ENCODE data around the gene NAXD. TPM values are rescaled to one million over a fixed set of nuclear protein-coding genes. Genes with fewer than 3 reads are reported as not detected.

NAXD gene
- total RNA-seq, 4 donors from 2014 or later, result 29.5 to 45.3 (median 36.0) TPM

DNA sequence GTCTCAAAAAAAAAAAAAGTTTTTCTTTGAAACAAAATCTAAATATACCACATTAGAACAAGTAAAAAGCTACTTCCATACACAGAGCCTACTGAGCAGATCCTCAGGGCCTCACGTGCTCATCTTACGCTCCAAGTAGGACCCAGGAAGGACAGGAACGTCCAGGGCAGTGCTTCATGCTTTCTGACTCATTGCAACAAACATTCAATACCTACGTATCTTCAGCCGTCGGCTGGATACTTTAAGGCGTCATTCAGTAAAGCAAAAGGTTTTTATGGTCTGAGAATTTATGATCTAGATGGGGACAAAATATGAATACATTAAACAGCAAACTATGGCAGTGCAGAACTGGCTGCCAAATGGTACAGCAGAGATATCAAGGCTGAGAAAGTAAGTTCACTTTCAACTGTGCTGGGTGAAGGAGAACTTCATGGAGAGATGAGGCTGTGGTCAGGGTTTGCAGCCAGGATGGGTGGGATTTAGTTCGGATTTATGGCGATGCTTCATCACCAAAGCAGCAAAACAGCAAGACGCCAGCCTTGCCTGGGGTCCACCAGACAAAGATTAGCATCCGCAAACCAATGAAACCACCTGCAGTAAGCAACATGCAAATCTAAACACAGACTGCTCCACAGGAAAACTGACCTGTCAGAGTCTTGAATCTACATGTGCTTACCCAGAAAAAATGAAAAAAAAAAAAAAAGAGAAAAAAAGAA lies 70.1 kb downstream of the NAXD start:
- Histone ChIP-seq H3K27me3 (no peaks in the 10 kb centered on the region), H3K4me1 (no peaks in the 10 kb centered on the region), H3K4me3 (no peak overlapping the region), H3K27ac (peak overlapping the region in 2 of 4 donors; percentile 9 to 53), H3K9me3 (no peaks in the 10 kb centered on the region), H3K36me3 (peaks cover 0 to 96% of the 10 kb centered on the region in 2 donors)
- WGBS, 2 donors (ENCODE audit: low coverage in 1 of 2), result 74 to 86% methylated on average over 11 of the region's 11 CpGs
- TF ChIP-seq POLR2AphosphoS5 (IDR thresholded peaks at IDR 0.05) (peak; percentile 56), POLR2A (IDR thresholded peaks at IDR 0.05) (no peak)
- peak; percentile 58 for ATAC-seq

DNA sequence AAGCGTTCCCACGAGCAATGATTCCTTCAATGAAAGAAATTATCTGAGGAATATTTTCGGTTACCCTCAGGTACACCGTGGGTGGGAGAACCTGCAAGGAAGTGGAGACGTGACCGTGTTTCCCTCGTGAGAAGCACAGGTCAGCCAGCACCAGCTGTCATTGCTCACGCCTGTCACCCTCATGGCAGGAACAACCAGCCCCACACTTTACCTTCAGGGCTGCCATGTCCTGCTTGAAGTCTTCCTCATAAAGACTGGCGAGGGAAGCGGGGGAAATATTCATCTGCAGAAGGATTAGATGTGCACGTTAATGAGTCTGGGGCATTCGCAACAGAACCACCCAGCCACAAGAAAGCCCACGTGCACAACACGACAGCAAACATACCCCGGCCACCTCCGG lies 72.4 kb downstream of the NAXD start:
- TF ChIP-seq POLR2A (IDR thresholded peaks at IDR 0.05) (no peak), POLR2AphosphoS5 (IDR thresholded peaks at IDR 0.05) (no peak), EP300 (IDR thresholded peaks at IDR 0.05) (no peak)
- TF ChIP-seq, protein P1, sequence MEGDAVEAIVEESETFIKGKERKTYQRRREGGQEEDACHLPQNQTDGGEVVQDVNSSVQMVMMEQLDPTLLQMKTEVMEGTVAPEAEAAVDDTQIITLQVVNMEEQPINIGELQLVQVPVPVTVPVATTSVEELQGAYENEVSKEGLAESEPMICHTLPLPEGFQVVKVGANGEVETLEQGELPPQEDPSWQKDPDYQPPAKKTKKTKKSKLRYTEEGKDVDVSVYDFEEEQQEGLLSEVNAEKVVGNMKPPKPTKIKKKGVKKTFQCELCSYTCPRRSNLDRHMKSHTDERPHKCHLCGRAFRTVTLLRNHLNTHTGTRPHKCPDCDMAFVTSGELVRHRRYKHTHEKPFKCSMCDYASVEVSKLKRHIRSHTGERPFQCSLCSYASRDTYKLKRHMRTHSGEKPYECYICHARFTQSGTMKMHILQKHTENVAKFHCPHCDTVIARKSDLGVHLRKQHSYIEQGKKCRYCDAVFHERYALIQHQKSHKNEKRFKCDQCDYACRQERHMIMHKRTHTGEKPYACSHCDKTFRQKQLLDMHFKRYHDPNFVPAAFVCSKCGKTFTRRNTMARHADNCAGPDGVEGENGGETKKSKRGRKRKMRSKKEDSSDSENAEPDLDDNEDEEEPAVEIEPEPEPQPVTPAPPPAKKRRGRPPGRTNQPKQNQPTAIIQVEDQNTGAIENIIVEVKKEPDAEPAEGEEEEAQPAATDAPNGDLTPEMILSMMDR (IDR thresholded peaks at IDR 0.05), result no peak
- H3K27me3 ChIP-seq, result no peaks in the 10 kb centered on the region
- no peaks in the 10 kb centered on the region for H3K9me3 ChIP-seq
- ATAC-seq, result no peak
- no peaks in the 10 kb centered on the region for H3K4me1 ChIP-seq
- H3K27ac ChIP-seq, result no peak overlapping the region
- H3K36me3 ChIP-seq, result peaks cover 0 to 89% of the 10 kb centered on the region in 2 donors
- H3K4me3 ChIP-seq, result no peak overlapping the region
- 87 to 90% methylated on average over 6 to 10 of the region's 16 CpGs for WGBS, 2 donors (ENCODE audit: low coverage in 1 of 2)

DNA sequence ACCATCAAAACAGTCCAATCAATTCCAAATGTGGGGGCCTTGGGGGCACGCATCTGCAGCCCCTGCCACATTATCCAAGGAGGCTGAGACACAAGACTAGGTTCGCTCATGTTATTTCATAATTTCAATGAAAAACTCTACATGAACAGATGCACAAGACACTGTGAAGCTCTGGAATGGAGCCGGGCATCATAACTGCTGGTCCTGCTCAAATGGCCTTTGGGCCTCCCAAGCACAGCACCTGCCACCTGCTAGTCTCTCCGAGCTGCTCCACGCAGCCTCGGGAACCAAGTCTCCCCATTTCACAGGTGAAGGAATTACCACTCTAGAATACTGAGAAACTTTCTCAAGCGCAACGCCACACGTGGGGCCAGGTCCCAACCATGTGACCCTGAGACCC lies 73.7 kb downstream of the NAXD start:
- H3K4me3 ChIP-seq, result no peak overlapping the region
- no peaks in the 10 kb centered on the region for H3K9me3 ChIP-seq
- TF ChIP-seq POLR2A (IDR thresholded peaks at IDR 0.05), result no peak
- TF ChIP-seq, protein P1 (IDR thresholded peaks at IDR 0.05), result no peak
- TF ChIP-seq EP300 (IDR thresholded peaks at IDR 0.05), result no peak
- no peak for TF ChIP-seq POLR2AphosphoS5 (IDR thresholded peaks at IDR 0.05)
- H3K4me1 ChIP-seq, result no peaks in the 10 kb centered on the region
- WGBS, 2 donors (ENCODE audit: low coverage in 1 of 2), result 91 to 96% methylated on average over 2 to 4 of the region's 9 CpGs
- ATAC-seq, result no peak
- H3K27me3 ChIP-seq, result no peaks in the 10 kb centered on the region
- H3K36me3 ChIP-seq, result peaks cover 0 to 89% of the 10 kb centered on the region in 2 donors
- H3K27ac ChIP-seq, result no peak overlapping the region

Other genes starting within 250 kb of the NAXD start
- 10 to 100 TPM in 3 of 4 donors, 1 to 10 TPM in 1; 8.7 to 32.8 (median 18.4) TPM for gene RAB20, start 53.8 kb upstream of the NAXD start, total RNA-seq
- gene CARS2, start 90.6 kb downstream of the NAXD start, total RNA-seq, result 10 to 100 TPM; 36.6 to 69.1 (median 53.8) TPM
- gene ING1, start 98.2 kb downstream of the NAXD start, total RNA-seq, result 10 to 100 TPM; 16.2 to 29.0 (median 22.7) TPM

Data from gastroesophageal sphincter (tissue), 4 donors.